GOT3 (cell line): Measurements from ENCODE around the gene ZNF77.
"Not testable (repeated sequence)": the region's sequence is repeated elsewhere in the genome, so short reads cannot be mapped to it uniquely, and the experiment has no call there.

Source experiments
- DNase-seq: peaks from one replicate; lab custom pipeline; 2025; ENCODE audit warnings: mixed read lengths; lab: John Stamatoyannopoulos, UW

ZNF77 gene

GRCh38 chr19:2944775-2945574 is at the start of gene ZNF77:
TSS of gene ZNF77 (minus strand) at chr19:2944971. CDS start at chr19:2944840, 131 bp downstream.
- peak; percentile 96 for DNase-seq

DNA sequence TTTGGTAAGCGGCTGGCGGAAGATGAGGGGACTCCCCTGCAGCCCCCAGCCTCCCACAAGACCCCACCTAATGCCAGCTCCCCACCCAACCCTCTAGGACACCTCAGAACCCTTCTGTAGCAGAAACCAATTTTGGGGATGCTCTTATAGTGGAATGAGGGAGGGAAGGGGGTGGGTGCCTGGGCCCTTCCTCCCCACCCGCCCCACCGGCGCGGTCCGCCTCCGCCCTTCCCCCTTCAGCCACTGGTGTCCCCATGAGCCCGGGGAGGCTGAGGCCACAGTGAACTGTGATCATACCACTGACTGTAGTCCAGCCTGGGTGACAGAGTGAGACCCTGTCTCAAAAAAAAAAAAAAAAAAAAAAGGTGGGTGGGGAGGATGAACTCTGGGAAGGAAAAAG is 48.8 kb upstream of the ZNF77 start:
- DNase-seq, result no peak

DNA sequence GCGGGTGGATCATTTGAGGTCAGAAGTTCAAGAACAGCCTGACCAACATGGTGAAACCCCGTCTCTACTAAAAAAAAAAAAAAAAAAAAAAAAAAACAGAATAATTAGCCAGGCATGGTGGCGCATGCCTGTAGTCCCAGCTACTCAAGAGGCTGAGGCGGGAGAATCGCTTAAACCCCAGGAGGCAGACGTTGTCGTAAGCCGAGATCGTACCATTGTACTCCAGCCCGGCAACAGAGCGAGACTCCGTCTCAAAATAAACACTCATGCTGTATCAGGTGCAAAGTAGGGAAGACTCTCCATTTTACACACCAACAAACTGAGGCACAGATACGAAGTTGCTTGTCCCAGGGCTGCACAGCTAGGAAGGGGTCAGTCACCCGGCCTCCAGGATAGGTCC is 48.2 kb upstream of the ZNF77 start:
- DNase-seq, result no peak

GRCh38 chr19:2992333-2992732 is 47.6 kb upstream of the ZNF77 start:
- not testable (repeated sequence) for DNase-seq

- no peak for DNase-seq
These were observed 44.6 kb upstream of the ZNF77 start for GRCh38 chr19:2989236-2989946.

DNA sequence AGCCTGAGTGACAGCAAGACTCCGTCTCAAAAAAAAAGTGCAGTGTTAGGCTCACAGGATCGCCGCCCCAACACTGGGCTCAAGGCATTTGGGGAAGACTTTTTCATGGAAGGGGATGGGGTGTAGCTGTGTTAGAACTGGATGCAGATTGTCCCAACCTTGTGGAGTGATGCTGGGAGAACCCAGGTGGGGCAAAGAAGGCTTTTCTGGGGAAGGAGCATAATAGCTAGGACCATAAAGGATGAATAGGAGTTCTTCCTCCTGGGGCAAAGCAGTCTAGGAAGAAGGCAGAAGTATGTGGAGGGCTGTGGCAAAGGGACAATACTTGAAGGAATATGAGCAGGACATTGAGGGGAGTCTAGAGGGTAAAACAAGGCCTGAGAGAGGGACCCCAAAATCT is 43.8 kb upstream of the ZNF77 start:
- DNase-seq, result no peak

DNA sequence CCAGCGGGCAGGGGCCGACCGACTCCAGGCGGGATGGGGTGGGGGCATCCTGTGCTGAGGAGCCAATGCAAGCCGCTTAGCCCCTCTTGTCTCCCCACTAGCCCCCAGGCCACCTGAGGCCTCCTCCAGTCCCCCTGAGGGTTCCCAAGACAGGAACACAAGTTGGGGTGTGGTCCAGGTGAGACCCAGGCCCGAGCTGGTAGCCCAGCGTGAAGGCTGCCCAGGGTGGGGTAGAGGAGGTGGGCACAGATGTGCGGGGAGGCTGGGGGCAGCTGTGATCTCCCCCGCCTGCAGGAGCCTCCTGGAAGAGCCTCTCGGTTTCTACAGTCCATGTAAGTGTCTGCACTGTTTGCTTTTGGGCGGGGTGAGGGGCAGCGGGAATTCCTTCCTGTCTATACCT is 43.0 kb upstream of the ZNF77 start:
- no peak for DNase-seq

DNA sequence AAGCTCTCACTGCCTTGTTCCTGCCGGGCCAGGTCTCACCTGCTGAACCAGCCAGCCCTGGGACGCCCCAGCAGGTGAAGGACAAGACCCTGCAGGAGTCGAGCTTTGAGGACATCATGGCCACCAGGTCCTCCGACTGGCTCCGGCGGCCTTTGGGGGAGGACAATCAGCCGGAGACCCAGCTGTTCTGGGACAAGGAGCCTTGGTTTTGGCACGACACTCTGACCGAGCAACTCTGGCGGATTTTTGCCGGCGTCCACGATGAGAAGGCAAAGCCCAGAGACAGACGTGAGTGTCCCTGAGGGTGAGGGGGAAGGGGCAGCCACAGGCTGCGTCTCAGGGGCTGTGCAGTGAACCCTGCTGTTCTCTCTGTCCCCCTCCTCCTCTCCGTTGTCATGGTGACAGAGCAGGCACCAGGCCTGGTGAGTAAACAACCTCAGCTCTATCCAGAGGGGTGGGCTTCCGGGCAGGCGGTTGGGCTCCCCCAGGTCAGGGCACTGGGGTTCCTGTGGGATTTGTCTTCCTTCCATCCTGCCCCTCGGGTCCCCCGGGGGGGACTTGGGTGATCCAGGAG is 42.3 kb upstream of the ZNF77 start:
- no peak for DNase-seq

GRCh38 chr19:2984215-2984528 is 39.4 kb upstream of the ZNF77 start:
- no peak for DNase-seq

DNA sequence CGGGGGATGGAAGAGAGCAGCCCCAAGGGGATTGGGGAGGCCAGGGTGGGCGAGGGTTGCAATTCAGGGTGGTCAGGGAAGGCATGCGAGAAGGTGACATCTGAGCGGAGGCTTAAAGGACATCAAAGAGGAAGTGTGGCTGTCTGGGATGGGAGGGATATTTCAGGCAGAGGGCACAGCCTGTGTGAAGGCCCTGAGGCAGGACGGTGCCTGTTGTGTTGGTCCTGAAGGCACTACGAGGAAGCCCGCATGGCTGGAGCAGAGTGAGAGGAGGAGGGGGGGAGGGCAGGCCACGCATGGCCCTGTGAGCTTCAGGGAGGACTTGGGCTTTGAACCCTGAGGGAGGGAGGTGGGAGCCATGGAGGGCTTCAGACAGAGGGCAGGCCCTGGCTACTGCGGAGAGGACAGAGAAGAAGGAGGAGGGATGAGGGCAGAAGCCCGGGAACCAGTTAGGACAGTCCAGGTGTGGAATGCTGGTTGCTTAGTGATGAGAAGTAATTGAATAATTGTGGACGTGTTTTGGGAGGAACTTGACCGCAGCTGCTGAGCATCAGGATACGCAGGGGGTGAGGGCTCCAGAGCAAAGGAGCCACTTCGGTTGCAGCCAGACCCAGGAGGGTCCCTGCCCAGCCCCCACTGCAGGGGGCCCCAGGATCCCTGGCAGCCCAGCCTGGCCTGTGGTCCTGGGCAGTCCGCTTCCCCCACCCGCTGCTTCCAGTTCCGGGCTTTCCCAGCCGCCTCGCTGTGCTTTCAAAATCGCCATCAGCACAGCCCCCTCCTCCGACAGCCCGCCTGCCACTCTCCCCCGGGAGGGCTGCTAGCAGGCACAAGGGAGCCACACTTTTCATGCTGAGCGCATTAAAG is 38.8 kb upstream of the ZNF77 start:
- DNase-seq, result no peak

GRCh38 chr19:2982983-2983350 is 38.2 kb upstream of the ZNF77 start:
- no peak for DNase-seq

DNA sequence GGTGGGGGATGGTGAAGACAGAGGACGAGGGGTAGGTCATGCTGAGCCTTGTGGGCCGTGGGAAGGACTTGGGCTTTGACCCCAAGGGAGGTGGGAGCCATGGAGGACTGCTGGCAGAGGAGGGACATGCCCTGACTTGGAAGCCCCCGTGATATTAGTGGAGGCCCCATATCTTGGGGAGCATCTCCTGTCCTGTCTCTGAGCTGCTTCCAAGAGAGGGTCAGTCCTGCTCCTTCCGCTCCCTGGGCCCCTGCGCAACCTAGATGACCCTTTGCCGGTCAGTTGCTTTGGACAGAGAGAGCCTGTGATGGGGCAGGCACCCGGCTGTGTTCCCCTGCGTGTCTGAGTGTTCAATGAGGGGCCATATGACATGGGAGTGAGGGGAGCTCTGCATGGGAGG is 37.8 kb upstream of the ZNF77 start:
- DNase-seq, result no peak

DNA sequence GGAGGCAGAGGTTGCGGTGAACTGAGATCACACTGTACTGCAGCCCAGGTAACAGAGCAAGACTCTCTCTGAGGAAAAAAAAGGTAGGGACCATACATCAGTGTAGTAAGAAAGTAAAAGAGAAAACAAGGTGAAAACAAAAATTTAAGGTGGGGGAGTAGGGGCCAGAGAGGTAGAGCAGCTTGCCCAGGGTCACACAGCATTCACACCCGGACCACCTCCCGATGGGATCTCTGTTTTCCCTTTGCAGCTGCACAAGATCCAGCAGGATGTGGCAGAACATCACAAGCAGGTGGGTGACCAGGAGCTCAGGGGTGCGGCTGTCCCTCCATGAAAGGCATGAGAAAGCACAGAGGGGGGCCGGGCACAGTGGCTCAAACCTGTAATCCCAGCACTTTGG is 37.1 kb upstream of the ZNF77 start:
- no peak for DNase-seq

GRCh38 chr19:2978772-2979171 is 34.0 kb upstream of the ZNF77 start:
- DNase-seq, result no peak

DNA sequence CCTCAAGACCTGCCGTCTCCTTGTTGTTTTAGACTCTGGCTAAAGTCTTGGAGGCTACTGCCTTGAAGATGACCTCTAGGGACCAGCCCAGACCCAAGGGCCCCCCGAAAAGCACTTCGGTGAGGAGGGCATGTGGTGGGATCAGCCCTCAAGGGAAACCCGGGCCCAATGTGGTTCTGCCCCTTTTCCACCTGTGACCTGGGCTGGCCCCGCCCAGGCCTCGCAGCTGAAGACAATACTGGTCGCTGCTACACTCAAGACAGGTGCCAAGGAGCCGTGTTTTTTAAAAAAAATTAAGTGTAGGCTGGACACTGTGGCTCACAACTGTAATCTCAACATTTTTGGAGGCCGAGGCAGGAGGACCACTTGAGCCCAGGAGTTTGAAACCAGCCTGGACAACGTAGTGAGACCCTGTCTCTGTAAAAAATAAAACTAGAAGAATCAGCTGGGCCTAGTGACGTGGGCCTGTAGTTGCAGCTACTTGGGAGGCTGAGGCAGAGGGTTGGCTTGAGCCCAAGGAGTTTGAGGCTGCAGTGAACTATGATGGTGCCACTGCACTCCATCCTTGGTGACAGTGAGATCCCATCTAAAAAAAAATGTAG is 33.5 kb upstream of the ZNF77 start:
- no peak for DNase-seq

DNA sequence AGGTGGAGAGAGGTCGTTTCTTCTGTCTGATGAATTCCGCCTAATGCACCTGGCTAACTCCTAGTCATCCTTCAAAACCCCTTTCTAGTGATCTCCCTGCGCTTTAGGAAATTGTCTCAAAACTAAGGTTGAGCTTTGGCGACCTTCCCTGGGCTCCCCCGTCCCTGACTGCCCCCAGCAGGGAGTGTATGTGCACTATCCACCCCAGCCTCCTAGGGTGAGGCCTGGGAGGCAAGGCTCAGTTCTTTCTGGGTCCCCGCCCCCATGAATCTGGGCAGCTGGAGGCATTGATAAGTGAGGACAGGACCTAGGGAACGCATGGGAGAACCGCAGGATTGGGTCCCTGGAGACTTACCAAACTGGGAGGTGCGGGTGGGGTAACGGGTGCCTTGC is 33.0 kb upstream of the ZNF77 start:
- DNase-seq, result no peak

DNA sequence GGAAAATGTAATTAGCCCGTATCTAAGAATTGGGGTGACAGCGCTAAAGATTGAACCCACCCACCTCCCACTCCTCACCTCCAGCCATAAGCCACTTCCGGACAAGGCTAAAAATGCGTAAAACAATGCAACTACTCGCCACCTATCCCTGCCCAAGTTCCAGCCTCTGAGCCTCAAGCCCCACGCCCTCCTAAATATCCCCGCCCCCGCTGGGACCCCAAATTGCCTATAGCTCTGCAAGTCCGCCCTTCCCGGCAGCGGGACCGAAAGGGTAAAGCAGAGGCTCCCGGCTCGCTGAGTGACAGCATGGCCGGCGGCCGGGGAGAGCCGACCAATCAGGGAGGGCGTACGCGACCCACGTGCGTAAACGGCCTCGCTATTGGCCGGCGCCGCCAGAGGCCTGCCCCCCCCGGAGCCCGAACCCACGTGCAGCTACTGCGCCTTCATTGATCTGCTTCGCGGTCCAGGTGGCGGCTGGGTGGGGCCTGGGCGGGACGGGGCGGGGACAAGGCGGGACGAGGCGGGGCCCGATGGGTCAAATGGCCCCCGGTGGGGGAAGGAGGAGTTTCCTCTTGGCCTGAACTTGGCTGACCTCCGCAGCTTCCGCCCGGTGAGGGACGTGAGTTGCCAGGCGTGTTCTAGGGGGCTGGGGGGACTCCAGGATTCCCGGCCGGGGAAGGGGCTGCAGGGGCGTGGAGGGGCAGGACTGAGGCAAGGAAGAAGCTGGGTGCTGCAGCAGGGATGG is 32.4 kb upstream of the ZNF77 start, which contains the start of gene TLE6:
TSS of gene TLE6 (plus strand) at position 564 of the 745 bp plus-strand sequence. CDS start 670 bp downstream, outside the sequence.
- DNase-seq, result peak; percentile 77

GRCh38 chr19:2976609-2977000 is 31.8 kb upstream of the ZNF77 start:
- no peak for DNase-seq

GRCh38 chr19:2974342-2975041 is 29.7 kb upstream of the ZNF77 start:
- DNase-seq, result no peak

DNA sequence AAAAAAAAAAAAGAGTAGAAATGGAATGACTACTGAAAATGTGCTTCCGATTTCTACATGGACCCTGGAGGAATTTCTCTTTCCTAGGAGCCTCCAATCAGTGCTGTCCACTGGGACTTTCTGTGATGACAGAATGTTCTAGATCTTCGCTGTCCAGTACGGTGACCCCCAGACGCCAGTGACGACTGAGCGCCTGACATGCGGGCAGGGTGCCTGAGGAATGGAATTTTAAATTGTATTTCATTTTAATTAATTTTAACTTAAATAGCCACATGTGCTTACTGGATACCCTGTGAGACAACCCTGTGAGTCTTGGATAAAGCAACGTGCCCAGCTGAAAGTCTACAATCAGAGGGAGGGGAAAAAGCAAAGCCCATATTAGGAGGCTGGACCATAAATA is 28.5 kb upstream of the ZNF77 start:
- no peak for DNase-seq
